HL-60 (cell line): Measurements from ENCODE around the gene VTCN1.

ENCODE experiments used
- DNase-seq, 2 experiments: peaks; one replicate each; pipeline ENCODE4 v3.0.0-alpha.2; 2010 to 2020; ENCODE audit warnings: low read depth in 1 of 2, low spot score in 1 of 2
- H3K27ac ChIP-seq: fragments of 250-450 bp; sonication (Bioruptor Pico); replicated peaks from 2 replicates; pipeline ENCODE4 v1.5.1; 2020; ENCODE audit warnings: mild to moderate bottlenecking, moderate library complexity
- H3K27me3 ChIP-seq: fragments of 250-450 bp; sonication (Bioruptor Pico); 2 replicates; pipeline ENCODE4 v1.5.1; 2021; ENCODE audit warnings: mild to moderate bottlenecking, moderate library complexity; ENCODE audit not compliant: insufficient read depth, poor library complexity, severe bottlenecking
- H3K4me3 ChIP-seq: replicated peaks from 2 replicates; pipeline ENCODE4 v1.5.1; 2011; ENCODE audit warnings: mild to moderate bottlenecking, control low read depth, low read length; ENCODE audit not compliant: insufficient read depth
- GABPA ChIP-seq: IDR thresholded peaks from 2 replicates; pipeline ENCODE4 v1.6.1; 2012; ENCODE audit warnings: low read depth
- POLR2AphosphoS5 ChIP-seq: IDR thresholded peaks from 2 replicates; pipeline ENCODE4 v1.6.1; 2012; ENCODE audit warnings: low read depth
- SPI1 ChIP-seq: IDR thresholded peaks from 2 replicates; pipeline ENCODE4 v1.6.1; 2012; ENCODE audit warnings: low read depth, mild to moderate bottlenecking, borderline replicate concordance
- TF ChIP-seq, protein P1 (sequence below): IDR thresholded peaks from 2 replicates; pipeline ENCODE4 v1.6.1; 2012; ENCODE audit warnings: low read depth; ENCODE audit not compliant: insufficient replicate concordance
- TF ChIP-seq, protein P2 (sequence below): IDR thresholded peaks from one replicate; pipeline ENCODE4 v1.5.1; 2011; ENCODE audit warnings: low read length, control low read depth, inconsistent platforms; ENCODE audit not compliant: insufficient read depth

Gene VTCN1

DNA sequence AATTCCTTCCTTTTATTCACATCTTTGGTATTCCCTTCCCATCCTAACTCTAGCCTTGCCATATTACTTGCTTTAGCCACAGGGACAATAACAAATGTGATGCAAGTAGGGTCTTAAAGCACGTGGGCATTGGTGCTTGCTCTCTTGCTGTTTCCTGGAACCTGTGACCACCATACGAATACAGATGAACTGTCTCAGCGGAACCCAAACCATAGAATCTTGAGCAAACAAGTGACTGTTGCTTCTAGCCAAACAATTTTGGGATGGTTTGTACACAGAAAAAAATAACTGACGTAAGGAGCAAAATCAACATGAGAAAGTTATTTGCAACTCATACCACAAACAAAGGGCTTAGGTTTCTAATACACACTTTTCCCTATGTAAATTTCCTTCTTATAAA is 15.2 kb upstream of the VTCN1 start:
- Histone ChIP-seq H3K27me3 (no peaks in the 10 kb centered on the region), H3K27ac (no peak overlapping the region), H3K4me3 (no peak overlapping the region)
- TF ChIP-seq POLR2AphosphoS5 (no peak), GABPA (no peak), SPI1 (no peak)
- TF ChIP-seq, protein P1, sequence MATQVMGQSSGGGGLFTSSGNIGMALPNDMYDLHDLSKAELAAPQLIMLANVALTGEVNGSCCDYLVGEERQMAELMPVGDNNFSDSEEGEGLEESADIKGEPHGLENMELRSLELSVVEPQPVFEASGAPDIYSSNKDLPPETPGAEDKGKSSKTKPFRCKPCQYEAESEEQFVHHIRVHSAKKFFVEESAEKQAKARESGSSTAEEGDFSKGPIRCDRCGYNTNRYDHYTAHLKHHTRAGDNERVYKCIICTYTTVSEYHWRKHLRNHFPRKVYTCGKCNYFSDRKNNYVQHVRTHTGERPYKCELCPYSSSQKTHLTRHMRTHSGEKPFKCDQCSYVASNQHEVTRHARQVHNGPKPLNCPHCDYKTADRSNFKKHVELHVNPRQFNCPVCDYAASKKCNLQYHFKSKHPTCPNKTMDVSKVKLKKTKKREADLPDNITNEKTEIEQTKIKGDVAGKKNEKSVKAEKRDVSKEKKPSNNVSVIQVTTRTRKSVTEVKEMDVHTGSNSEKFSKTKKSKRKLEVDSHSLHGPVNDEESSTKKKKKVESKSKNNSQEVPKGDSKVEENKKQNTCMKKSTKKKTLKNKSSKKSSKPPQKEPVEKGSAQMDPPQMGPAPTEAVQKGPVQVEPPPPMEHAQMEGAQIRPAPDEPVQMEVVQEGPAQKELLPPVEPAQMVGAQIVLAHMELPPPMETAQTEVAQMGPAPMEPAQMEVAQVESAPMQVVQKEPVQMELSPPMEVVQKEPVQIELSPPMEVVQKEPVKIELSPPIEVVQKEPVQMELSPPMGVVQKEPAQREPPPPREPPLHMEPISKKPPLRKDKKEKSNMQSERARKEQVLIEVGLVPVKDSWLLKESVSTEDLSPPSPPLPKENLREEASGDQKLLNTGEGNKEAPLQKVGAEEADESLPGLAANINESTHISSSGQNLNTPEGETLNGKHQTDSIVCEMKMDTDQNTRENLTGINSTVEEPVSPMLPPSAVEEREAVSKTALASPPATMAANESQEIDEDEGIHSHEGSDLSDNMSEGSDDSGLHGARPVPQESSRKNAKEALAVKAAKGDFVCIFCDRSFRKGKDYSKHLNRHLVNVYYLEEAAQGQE, result no peak
- TF ChIP-seq, protein P2, sequence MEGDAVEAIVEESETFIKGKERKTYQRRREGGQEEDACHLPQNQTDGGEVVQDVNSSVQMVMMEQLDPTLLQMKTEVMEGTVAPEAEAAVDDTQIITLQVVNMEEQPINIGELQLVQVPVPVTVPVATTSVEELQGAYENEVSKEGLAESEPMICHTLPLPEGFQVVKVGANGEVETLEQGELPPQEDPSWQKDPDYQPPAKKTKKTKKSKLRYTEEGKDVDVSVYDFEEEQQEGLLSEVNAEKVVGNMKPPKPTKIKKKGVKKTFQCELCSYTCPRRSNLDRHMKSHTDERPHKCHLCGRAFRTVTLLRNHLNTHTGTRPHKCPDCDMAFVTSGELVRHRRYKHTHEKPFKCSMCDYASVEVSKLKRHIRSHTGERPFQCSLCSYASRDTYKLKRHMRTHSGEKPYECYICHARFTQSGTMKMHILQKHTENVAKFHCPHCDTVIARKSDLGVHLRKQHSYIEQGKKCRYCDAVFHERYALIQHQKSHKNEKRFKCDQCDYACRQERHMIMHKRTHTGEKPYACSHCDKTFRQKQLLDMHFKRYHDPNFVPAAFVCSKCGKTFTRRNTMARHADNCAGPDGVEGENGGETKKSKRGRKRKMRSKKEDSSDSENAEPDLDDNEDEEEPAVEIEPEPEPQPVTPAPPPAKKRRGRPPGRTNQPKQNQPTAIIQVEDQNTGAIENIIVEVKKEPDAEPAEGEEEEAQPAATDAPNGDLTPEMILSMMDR, result no peak
- DNase-seq, result no peak

DNA sequence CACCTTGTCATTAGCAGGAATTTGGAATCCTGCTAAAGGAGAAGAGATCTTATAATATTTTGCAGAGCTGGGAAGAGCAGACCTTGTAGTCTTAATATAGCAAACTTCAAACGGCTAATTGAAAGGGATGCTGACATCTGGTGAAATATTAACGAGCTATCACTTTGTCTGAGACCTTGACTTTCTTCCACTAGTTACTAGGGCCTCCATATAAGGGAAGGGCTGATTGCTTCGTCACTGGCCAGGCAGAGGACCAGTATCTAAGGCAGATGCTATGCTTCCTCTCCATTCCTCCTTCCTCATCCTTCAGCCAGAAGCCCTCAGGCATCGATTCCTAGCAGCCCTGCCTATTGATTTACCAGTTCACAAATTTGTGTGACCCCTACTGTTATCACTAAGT is 6.0 kb upstream of the VTCN1 start:
- no peak for DNase-seq
- Histone ChIP-seq H3K4me3 (no peak overlapping the region), H3K27ac (no peak overlapping the region), H3K27me3 (no peaks in the 10 kb centered on the region)
- TF ChIP-seq GABPA (no peak), POLR2AphosphoS5 (no peak), SPI1 (no peak)
- TF ChIP-seq, protein P2, result no peak
- TF ChIP-seq, protein P1, result no peak

DNA sequence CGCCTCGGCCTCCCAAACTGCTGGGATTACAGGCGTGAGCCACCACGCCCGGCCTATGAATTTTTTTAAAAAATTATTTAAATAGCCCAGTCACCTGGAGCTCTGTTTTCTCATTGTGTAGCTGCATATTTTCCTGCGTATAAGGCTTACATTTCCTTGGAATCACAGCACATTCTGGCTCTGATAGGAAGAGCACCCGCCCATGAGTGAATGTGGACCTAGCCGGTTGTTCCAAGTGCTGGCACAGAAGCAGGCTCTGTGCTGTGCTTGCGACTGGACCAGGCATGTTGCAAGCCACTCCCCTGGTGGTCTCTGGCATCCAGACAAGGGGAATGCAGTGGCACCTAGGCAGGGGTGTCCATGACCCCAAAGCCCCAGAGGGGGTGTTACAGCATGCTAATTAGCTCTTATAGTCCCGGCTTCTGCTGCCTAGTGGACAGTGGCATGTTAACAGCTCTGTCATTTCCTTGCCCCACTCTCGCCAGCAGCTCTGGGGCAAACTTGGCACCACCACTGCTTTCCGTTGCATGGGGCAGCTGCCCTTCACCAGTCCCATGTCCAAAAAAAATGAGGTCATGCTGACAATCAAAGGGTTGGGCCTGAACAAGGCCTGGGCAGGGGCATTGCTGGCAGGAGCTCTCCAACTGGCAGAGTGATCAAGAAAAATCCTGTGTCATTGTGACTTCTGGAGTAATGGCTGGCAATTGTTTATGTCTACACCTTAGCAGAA is 5.2 kb upstream of the VTCN1 start:
- no peak overlapping the region for H3K4me3 ChIP-seq
- H3K27ac ChIP-seq, result no peak overlapping the region
- no peaks in the 10 kb centered on the region for H3K27me3 ChIP-seq
- DNase-seq, result no peak
- no peak for TF ChIP-seq GABPA
- no peak for TF ChIP-seq POLR2AphosphoS5
- TF ChIP-seq, protein P2, result no peak
- TF ChIP-seq SPI1, result no peak
